ENCODE results near the gene UBA1. TPM values are rescaled to one million over a fixed set of nuclear protein-coding genes. Genes with fewer than 3 reads are reported as not detected.

UBA1 gene
- total RNA-seq, 1 donor from 2014 or later = 165 TPM

DNA sequence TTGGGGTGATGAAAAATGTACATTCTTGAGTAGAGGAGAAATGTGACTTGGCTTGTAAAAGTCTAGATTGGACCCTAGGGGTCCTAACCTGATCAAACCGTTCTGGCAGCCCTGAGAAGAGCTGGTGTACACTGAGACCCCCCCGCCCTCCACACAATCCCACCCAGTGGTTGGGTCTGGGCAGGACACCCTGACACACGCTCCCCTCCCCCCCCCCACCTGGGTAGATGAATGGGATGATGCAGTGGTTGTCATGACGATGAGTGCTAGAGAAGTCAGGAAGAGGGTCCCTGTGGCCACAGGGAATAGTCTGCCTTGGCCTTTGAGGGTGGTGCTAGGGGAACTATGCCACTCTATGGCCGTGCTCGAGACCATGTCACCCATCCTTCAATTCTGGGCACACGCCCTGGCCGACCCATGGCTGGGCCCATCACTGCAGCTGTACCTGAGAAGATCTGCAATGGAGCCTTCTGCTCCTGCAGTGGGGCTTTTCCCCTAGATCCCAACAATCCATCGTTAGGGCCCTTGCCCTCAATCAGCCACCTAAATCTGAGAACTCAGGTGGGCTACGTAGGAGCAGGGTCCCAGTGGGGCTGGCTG lies 29.2 kb downstream of the UBA1 start:
- DNase-seq (ENCODE audit: low spot score) (no peak), ATAC-seq (no peak)

DNA sequence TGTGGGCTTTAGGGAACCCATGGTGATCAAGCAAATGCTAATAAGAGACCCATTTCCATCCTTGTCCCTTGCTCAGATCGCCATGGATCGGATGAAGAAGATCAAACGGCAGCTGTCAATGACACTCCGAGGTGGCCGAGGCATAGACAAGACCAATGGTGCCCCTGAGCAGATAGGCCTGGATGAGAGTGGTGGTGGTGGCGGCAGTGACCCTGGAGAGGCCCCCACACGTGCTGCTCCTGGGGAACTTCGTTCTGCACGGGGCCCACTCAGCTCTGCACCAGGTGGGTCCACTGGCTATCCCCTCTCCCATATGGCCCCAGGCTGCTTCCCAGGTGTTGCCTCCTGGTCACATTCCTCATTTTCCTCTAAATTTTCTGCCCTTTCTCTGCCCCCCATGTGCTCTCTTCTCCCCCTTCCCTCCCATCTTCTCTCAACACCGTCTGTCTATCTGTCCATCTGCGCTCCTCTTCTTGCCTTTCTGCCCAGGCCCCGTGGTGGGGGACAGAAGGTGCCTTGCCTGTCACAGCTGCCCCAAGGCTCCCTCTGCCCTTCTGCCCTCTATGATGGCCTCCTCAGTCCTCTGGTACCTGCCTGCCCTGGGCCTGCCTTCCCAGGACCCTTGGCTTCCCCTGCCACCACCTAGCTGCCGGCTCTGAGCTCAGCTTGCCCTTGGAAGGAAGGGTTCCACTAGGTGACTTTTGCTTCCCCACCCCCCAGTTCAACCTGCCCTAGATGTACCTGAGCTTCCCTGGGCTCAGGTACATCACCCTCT lies 30.0 kb downstream of the UBA1 start:
- intact Hi-C loops (cut with DNase I) = loop anchor here (10.0 kb wide), 1 partner anchor 1971 kb away; no protein-coding TSS in a partner anchor
- DNase-seq (ENCODE audit: low spot score) = no peak

More for the DNA sequence above, 29.2 kb downstream of the UBA1 start:
- intact Hi-C loops (cut with DNase I) = loop anchor here (10.0 kb wide), 1 partner anchor 1972 kb away; no protein-coding TSS in a partner anchor

DNA sequence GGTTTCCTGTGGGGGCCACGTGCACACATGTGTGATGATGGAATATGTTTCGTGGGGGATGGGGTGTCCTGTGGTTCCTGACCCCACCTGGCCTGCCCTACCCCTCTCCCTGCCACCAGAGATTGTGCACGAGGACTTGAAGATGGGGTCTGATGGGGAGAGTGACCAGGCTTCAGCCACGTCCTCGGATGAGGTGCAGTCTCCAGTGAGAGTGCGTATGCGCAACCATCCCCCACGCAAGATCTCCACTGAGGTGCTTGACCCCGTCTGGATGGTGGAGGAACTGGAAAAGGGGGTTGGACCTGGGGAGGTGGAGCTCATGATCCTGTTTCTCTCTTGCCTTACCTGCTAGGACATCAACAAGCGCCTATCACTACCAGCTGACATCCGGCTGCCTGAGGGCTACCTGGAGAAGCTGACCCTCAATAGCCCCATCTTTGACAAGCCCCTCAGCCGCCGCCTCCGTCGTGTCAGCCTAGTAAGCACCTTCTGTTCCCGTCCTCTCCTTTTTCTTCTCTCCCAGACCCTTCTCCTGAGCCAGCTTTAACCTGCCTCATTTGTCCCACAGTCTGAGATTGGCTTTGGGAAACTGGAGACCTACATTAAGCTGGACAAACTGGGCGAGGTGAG lies 30.8 kb downstream of the UBA1 start:
- intact Hi-C loops (cut with DNase I) = loop anchor here (10.0 kb wide), 1 partner anchor 1970 kb away; no protein-coding TSS in a partner anchor
- no peak for ATAC-seq
- DNase-seq (ENCODE audit: low spot score) = no peak

More for the DNA sequence above, 30.0 kb downstream of the UBA1 start:
- ATAC-seq = no peak

DNA sequence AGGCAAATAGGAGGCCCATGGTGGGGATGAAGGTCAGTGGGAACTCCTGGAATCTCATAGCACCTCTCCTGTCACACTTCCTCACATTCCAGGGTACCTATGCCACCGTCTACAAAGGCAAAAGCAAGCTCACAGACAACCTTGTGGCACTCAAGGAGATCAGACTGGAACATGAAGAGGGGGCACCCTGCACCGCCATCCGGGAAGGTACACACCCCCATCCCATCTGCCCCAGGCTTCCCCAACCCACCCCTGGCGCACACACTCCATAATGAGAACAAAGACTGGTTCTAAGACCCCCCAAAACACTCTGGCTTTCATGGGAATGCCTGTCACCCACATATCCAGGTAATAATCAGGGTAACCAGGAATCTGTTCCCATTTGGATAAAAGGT lies 31.3 kb downstream of the UBA1 start:
- DNase-seq (ENCODE audit: low spot score) (no peak), ATAC-seq (no peak)
- intact Hi-C loops (cut with DNase I) = loop anchor here (10.0 kb wide), 1 partner anchor 1970 kb away; no protein-coding TSS in a partner anchor

DNA sequence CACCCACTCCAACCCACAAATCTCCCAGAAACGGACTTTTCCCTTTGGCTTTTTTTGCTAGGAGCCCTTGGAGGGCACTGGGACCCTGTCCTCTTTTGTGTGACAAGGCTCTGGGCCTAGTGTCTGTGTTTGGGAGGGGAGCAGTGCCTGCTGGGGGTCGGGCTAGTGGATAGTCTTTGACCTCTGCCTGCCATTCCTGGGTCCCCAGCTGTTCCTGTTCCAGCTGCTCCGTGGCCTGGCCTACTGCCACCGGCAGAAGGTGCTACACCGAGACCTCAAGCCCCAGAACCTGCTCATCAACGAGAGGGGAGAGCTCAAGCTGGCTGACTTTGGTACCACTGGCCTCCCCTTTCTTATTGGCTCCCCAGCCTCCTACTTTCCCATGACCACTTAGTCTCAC lies 32.4 kb downstream of the UBA1 start:
- intact Hi-C loops (cut with DNase I) = loop anchor here (10.0 kb wide), 1 partner anchor 1969 kb away; no protein-coding TSS in a partner anchor
- DNase-seq (ENCODE audit: low spot score) (no peak), ATAC-seq (no peak)

DNA sequence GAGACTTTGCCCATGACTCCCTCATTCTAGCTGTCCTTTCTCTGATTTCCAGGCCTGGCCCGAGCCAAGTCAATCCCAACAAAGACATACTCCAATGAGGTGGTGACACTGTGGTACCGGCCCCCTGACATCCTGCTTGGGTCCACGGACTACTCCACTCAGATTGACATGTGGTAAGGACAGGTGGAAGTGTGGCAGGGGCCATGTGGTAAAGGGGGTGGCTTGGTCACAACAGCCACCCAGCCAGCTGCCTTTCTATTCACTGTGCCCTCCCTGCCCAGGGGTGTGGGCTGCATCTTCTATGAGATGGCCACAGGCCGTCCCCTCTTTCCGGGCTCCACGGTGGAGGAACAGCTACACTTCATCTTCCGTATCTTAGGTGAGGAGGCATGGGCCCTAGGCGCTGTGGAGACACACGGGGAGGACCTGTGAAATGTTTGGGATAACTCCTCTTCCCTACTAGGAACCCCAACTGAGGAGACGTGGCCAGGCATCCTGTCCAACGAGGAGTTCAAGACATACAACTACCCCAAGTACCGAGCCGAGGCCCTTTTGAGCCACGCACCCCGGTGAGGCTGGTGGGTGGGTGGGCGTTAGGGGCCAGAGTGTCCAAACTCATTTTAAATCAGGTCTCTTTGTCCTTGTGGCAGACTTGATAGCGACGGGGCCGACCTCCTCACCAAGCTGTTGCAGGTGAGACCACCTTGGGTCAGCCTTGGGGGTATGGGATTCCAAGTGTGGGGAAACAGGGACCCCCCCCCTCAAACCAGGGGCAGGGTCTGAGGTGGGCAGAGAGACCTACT lies 33.1 kb downstream of the UBA1 start:
- intact Hi-C loops (cut with DNase I) = loop anchor here (10.0 kb wide), 1 partner anchor 1968 kb away; no protein-coding TSS in a partner anchor
- no peak for ATAC-seq

DNA sequence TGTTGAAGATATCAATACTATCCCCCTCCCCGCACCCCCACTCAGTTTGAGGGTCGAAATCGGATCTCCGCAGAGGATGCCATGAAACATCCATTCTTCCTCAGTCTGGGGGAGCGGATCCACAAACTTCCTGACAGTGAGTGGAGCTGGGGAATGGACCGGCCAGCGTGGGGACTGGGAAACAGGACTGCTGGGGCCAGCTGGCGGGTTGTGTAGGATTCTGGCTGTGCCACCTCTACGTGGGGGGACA lies 33.6 kb downstream of the UBA1 start:
- intact Hi-C loops (cut with DNase I) = loop anchor here (10.0 kb wide), 1 partner anchor 1968 kb away; no protein-coding TSS in a partner anchor
- ATAC-seq (no peak), DNase-seq (ENCODE audit: low spot score) (peak; percentile 58)

More for the DNA sequence above, 33.1 kb downstream of the UBA1 start:
- no peak for DNase-seq (ENCODE audit: low spot score)

DNA sequence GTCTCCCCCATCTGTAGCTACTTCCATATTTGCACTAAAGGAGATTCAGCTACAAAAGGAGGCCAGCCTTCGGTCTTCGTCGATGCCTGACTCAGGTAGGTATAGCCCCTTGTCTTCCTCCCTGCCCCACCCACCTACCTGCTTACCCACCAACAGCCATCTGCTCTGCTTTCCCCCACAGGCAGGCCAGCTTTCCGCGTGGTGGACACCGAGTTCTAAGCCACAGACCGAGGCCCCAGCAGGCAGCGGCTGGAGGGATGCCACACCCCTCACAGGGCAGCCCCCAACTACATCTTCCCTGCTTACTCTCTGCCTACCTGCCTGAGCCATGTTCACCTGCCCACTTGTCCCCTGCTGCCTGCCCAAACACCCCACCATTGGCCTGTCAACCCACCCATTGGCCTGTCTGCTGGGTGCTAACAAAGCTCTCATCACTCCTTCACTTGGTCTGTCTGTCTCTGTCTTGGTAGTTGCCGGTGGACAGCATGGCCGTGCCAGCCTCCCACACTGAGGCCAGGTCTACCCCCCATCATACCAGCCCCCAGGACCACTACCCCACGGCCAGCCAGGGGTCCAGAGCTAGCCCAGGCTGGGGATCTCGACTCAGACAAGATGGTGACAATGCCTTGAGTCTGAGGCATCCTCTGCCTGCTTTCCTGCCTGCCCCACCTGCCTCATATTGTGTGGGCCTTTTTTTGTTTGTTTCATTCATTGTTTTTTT lies 35.1 kb downstream of the UBA1 start:
- DNase-seq (ENCODE audit: low spot score) (peak; percentile 55), ATAC-seq (no peak)
- intact Hi-C loops (cut with DNase I) = loop anchor here (10.0 kb wide), 1 partner anchor 1966 kb away; no protein-coding TSS in a partner anchor

DNA sequence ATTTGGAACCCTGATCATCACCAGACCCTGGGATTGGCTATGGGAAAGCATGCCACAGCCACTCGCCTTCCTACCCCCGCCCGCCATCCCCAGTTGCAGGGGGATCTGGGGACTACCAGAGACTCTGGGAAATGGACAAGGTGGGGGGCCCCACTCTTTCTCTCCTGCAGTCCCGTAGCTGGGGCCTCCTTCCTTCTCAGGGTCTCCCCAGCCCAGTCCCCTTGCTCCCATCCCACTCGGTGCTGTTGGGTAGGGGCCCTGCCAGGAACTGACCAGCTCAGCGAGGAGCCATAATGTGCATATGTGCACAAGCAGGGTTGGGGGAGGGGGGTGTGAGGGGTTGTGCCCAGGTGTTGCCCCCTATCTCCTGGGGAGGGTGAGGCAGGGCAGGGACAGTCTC lies 35.8 kb downstream of the UBA1 start:
- ATAC-seq (no peak), DNase-seq (ENCODE audit: low spot score) (peak; percentile 54)
- intact Hi-C loops (cut with DNase I) = loop anchor here (10.0 kb wide), 1 partner anchor 1965 kb away; no protein-coding TSS in a partner anchor

DNA sequence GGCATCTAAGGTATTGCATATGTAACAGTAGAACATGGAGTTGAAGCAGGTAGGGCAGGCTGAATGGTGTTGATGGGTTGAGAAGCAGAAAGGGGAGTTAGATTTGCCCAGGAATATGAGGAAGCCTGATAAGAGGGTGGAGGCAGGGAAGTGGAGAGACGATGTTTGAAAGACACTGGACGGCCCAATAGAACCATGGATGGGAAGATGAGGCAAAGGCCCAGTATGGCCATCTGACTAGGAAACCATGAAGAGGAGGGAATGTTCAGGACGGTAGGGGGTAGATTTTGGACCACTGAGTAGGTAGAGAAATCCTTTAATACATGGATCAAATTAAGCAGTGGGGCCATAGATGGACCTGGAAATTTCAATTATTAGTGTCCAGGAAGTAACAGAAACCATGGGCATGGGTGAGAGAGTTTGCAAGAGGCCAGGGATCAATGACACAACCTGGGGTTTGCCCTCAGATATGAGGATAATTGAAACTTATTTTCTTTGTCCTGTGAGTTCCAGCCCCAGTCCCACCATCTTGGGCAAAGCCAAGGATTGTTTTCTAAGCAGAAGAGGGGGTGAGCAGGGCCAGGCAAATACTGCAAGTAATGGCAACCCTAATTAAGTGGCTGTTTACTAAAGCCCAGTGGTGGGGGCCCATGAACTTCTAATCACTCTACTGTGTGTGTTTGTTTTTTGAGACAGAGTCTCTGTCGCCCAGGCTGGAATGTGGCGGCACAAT lies 36.7 kb downstream of the UBA1 start:
- ATAC-seq (no peak), DNase-seq (ENCODE audit: low spot score) (no peak)
- intact Hi-C loops (cut with DNase I) = no loop called here

DNA sequence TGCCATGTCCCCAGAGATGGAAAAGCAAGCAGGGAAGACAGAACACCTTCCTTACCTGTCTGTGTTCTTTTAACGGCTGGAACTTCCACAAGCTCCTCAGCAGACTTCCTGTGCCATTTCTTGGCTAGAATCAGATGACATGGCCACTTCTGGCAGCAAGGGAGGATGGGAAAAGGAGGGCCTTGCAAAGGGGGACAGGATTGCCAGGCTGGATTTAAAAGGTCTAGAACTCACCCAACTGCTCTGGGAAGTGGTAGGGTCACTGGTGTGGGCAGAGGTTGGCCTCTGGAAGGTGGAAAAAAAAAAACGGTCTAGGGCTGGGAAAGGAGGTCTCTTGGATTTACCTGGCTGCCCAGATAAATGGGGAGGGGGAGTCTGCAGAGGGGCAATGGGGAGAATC lies 37.5 kb downstream of the UBA1 start:
- ATAC-seq (no peak), DNase-seq (ENCODE audit: low spot score) (no peak)
- intact Hi-C loops (cut with DNase I) = no loop called here

DNA sequence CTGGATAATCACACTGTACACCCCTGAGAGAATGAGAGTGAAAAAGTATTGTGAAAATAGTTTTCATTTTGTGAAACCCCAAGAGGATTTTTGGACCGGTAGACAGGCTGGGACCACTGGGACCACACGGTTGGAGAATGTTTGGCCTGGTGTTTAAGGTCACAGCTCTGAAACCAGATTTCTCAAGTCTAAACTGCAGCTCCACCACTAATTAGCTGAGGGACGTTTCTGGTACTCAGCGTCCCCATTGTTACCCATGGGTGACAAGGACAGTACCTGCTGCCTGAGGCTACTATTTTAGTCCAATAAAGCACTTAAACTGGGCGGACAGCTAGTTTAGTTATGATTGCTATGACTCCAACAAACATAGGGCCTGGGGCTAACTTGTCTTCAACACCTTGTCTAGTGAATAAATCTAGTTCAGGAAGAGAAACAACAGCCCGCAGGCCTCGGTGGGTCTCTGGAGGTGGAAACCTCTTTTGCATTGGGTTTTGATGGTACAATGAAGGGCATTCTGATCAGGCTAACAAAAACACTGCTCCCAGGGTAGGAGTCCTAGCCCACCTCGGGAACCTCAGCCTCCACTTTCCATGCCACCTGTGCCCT lies 38.7 kb downstream of the UBA1 start:
- intact Hi-C loops (cut with DNase I) = no loop called here
- ATAC-seq = no peak
- DNase-seq (ENCODE audit: low spot score) = peak; percentile 12

DNA sequence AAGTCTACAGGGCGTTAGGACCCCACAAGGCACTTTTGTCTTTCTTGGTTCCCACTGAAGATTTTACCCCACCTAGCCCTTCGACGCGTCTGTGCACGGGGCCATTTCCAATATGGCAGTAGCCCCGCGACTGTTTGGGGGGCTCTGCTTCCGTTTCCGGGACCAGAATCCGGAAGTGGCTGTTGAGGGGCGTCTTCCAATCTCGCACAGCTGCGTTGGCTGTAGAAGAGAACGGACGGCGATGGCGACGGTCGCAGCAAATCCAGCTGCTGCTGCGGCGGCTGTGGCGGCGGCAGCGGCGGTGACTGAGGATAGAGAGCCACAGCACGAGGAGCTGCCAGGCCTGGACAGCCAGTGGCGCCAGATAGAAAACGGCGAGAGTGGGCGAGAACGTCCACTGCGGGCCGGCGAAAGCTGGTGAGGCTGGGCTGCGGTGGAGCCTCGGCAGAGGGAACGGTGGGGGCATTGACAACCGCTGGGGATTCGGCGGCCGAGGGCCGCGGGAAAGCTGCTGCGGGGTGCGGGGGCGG lies 39.2 kb downstream of the UBA1 start, which contains the start of gene USP11:
Gene USP11 (plus strand): TSS at position 207 of the 530 bp plus-strand sequence. CDS start 35 bp downstream, at position 242.
- intact Hi-C loops (cut with DNase I) = no loop called here
- peak; percentile 64 for ATAC-seq
- DNase-seq (ENCODE audit: low spot score) = no peak

DNA sequence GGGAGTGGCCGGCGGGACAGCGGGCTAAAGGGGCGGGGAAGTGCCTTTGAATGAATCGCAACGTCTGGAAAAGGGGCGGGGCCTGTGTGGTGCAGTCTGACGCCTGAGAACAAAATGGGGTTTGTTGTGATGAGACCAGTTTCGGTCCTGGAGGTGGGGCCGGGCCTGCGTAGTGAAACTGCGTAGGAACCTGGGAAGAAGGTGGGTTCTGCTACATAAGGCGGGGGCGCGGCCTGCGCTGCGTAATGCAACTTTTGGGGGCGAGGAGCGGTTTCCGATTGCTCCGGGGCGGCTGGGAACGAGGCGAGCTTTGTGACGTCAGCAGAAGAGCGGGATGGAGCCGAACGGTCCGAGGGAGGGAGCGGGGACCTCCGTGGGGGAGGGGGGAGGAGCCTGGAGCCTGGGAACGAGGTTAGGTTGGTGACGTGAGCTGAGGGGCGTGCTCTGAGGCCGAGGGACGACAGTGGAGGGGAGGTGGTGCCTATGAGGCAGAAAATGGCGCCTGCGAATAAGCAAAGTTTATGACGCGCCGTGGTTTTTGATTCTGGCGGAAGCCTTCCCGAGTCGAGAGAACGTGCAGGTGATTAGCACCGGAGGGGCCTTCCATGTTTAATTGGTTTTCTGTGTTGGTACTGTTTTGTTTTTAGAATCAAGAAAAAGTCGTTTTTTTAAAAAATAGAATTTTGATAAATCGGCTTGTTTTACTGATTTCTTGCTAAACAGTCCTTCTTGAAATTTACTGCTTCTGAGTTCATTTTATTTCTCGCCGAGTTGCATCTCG lies 39.9 kb downstream of the UBA1 start:
- peak; percentile 96 for ATAC-seq
- peak; percentile 97 for DNase-seq (ENCODE audit: low spot score)
- intact Hi-C loops (cut with DNase I) = no loop called here

DNA sequence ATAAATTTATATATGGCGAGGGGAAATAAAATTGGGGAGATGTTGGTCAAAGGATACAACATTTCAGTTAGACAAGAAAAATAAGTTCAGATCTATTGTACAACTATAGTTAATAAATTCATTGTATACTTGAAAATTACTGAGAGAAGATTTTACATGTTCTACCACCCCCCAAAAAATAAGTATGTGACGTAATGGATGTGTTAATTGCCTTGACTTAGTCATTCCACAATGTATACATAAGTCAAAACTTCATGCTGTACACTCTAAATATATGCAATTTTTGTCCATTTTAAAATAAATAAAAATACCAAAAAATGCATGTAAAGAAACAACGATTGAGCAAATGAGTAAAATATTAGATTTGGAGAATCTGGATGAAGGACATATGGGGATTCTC lies 41.0 kb downstream of the UBA1 start:
- DNase-seq (ENCODE audit: low spot score) = no peak
- intact Hi-C loops (cut with DNase I) = no loop called here
- ATAC-seq = no peak

DNA sequence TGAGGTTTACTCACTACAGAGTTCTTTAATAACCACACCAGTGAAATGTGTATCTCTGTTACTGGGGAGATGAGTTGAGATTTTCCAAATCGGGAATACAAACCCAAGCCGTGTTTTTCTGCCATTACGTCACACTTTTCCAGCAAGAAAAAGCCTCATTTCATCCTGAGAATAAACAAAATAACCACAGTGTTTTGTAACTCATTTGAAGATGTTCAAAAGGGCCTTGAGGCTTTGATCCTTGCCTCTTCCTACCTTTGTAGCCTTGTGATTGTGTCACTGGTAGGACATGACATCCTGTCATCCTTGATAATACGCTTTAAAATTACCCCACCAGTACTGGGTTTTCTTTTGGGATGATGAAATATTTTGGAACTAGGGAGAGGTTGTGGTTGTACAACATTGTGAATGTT lies 42.1 kb downstream of the UBA1 start:
- DNase-seq (ENCODE audit: low spot score) (no peak), ATAC-seq (no peak)
- intact Hi-C loops (cut with DNase I) = no loop called here

Data from sciatic nerve (tissue), 2 donors.